A549 treated with AZD9567 at 1 μM for 4 hours (cell line): ENCODE data around the gene ZNF439. TPM values are rescaled to one million over a fixed set of nuclear protein-coding genes. Genes with fewer than 3 reads are reported as not detected.

Experiments used
- total RNA-seq: library from RNA; stranded (reverse); fragments of 200-300 nt; extraction: Qiagen RNA extraction; gene quantifications from 5 replicates; pipeline ENCODE4 v1.2.3, GENCODE V29; 2022; ENCODE audit not compliant: insufficient read depth

The ZNF439 gene
- not detected in 5 replicates for total RNA-seq

DNA sequence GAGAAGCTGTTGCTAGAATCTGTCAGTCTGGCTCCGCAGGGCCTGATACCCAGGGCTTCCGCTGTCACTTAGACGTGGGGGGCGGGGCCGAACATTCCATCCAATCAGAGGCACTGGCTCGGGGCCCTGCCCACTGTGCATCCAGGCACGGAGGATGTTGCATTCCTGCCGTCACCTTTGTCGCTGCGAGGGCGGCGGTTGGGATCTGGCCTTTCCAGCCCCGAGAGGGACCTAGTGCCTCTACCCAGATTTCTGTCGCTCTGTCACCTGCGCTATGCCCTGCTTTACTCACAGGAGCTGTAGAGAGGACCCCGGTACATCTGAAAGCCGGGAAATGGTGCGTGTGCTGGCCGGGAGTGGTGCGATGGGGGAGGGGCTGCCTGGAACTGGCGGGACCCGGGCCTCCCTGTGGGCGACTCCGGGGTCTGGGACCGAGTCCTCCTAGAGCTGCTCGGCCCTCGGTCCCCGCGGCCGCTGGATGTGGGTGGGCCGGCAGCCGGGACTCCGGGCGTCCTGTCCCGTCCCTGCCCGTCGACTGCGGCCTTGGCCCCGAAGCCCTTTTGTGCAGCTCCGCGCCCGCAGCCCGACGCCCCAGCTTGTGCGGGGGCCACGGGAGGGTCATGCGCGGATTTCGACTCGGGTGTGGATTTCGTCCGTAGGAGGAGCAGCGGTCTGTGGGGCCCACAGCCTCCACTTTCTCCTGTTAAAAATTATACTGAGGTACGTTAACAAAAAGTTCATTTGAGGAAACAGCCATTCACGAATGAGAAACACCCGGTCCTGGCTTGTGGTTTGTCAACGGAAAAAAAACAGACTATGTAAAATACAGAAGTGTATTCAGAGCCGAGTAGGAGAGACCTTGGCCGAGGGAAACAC is at the start of gene ZNF439:
Gene ZNF439, plus strand, starts transcription at position 133 of the 876 bp plus-strand sequence. Its CDS starts 142 bp downstream, at position 275.

DNA sequence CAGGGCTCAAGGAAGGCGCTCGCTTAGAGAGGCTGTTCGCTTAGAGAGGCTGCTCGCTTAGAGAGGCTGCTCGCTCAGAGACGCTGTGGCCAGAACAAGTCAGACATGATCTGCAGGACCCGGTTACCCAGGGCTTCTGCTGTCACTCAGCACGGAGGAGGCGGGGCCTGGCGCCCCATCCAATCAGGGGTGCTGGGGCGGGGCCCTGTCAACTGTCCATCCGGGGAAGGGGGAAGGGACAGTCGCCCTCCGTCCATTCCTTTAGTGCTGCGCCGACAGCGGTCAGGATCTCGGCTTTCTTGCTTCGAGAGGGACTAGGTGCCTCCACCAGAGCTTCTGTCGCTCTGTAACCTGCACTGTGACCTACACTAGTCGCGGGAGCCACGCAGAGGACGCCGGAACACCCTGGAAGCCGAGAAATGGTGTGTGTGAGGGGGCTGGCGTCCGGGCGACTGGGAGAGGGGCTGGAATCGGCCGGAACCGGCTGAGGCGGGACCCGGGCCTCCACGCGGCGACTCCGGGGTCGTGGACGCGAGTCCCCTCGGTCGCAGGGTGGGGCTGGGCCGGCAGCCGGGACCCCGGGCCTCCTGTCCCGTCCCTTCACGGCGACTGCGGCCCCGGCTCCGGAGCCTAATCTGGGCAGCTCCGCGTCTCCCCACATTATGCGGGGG is 34.4 kb upstream of the ZNF439 start, which contains the start of gene ZNF440:
Gene ZNF440, plus strand, starts transcription at position 245 of the 671 bp plus-strand sequence. Its CDS starts 175 bp downstream, at position 420.

DNA sequence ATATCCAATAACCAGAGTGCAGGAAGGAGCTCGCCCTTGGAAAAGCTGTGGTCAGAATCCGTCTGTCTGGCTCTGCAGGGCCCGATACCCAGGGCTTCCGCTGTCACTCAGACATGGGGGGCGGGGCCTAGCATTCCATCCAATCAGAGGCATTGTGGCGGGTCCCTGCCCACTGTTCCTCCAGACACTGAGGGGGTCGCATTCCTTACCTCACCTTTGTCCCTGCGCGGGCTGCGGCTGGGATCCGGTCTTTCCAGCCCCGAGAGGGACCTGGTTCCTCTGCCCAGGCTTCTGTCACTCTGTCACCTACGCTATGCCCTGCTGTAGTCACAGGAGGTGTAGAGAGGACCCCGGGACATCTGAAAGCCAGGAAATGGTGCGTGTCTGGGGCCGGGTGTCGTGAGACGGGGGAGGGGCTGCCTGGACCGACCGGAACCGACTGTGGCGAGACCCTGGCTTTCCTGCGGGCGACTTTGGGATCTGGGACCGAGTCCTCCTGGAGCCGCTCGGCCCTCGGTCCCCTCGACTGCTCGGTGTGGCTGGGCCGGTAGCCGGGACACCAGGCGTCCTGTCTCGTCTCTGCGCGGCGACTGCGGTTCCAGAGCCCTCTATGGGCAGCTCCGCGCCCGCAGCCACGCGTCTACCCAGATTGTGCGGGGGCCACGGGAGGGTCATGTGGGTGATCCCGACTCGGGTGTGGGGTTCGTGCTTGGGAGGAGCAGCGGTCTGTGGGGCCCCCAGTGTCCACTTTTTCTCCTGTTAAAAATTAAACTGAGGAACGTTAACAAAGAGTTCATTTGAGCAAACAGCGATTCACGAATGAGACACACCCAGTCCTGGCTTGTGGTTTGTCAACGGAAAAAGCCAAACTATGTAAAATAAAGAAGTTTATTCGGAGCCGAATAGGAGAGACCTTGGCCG is 39.3 kb downstream of the ZNF439 start, which contains the start of gene ZNF69:
Gene ZNF69, plus strand, starts transcription at position 172 of the 921 bp plus-strand sequence. Its CDS starts 142 bp downstream, at position 314.

Other genes starting within 250 kb of the ZNF439 start
- 2.2 to 9.0 TPM (median 2.7 TPM) in 5 replicates for gene ZNF823, start 109.8 kb upstream of the ZNF439 start, total RNA-seq
- 0.02 to 0.07 TPM in 2 of 5 replicates, not detected in the others for gene ZNF441, start 81.7 kb upstream of the ZNF439 start, total RNA-seq
- not detected in 5 replicates for gene ZNF491, start 50.2 kb upstream of the ZNF439 start, total RNA-seq
- gene ZNF440, start 34.5 kb upstream of the ZNF439 start, total RNA-seq = 0.05 to 0.12 TPM (median 0.07 TPM) in 4 of 5 replicates, not detected in the other
- gene ZNF69, start 39.1 kb downstream of the ZNF439 start, total RNA-seq = not detected in 5 replicates
- gene ZNF700, start 76.4 kb downstream of the ZNF439 start, total RNA-seq = 0.27 to 0.33 TPM (median 0.32 TPM) in 4 of 5 replicates, not detected in the other
- gene ZNF763, start 116.3 kb downstream of the ZNF439 start, total RNA-seq = not detected in 5 replicates
- gene ZNF433, start 187.0 kb downstream of the ZNF439 start, total RNA-seq = not detected in 5 replicates
- gene ZNF878, start 204.2 kb downstream of the ZNF439 start, total RNA-seq = not detected in 5 replicates
- 0.02 TPM in 1 of 5 replicates, not detected in the others for gene ZNF844, start 216.0 kb downstream of the ZNF439 start, total RNA-seq